Activated CD4-positive, alpha-beta T cell treated with anti-CD3 and anti-CD28 coated beads for 36 hours (primary cell): ENCODE data around the gene PCSK2. TPM values are rescaled to one million over a fixed set of nuclear protein-coding genes. Genes with fewer than 3 reads are reported as not detected.

ENCODE experiments used
- ATAC-seq: fragments of 200-7000 bp; cut with Tn5 transposase; one replicate; pipeline ENCODE4 v1.10.0; 2021; ENCODE audit warnings: mild to moderate bottlenecking, moderate library complexity
- CTCF ChIA-PET: fragments of 350-600 bp; sonication (Branson Sonifier 250); formaldehyde crosslinking; loops from one replicate; lab custom pipeline; 2021; ENCODE audit warnings: antibody characterized with exemption; lab: Charles Lee
- POLR2A ChIA-PET: fragments of 350-600 bp; sonication (Branson Sonifier 250); formaldehyde crosslinking; loops from one replicate; lab custom pipeline; 2021; ENCODE audit warnings: antibody characterized with exemption, inconsistent platforms; lab: Charles Lee
- DNase-seq: peaks from one replicate; pipeline ENCODE4 v3.0.0-alpha.2; 2020
- H3K27ac Mint-ChIP-seq: one replicate; pipeline ENCODE4 v1.8.0; 2021; ENCODE audit warnings: mixed read lengths
- H3K27me3 Mint-ChIP-seq: one replicate; pipeline ENCODE4 v1.8.0; 2021; ENCODE audit warnings: mixed read lengths
- H3K36me3 Mint-ChIP-seq: one replicate; pipeline ENCODE4 v1.8.0; 2021; ENCODE audit warnings: low read depth, mixed read lengths
- H3K4me1 Mint-ChIP-seq: one replicate; pipeline ENCODE4 v1.8.0; 2021; ENCODE audit warnings: mixed read lengths
- H3K4me3 Mint-ChIP-seq: one replicate; pipeline ENCODE4 v1.8.0; 2021; ENCODE audit warnings: mild to moderate bottlenecking, moderate library complexity, mixed read lengths
- H3K9me3 Mint-ChIP-seq: one replicate; pipeline ENCODE4 v1.8.0; 2021; ENCODE audit warnings: low read depth, mixed read lengths
- intact Hi-C, 2 experiments: fragments of 100-400 bp; cut with DNase I in 1 of 2; cut with micrococcal nuclease in 1 of 2; formaldehyde crosslinking; loops; one replicate each; pipeline versions ENCODE4 v1.14.2 to v1.15.1; 2022 to 2024; cut with DNase I, micrococcal nuclease
- total RNA-seq, 2 experiments: library from RNA; stranded (reverse); gene quantifications; one replicate each; pipeline ENCODE4 v1.2.3, GENCODE V29; 2021

Gene PCSK2
- total RNA-seq, 2 experiments from 2014 or later, result not detected

GRCh38 chr20:17314264-17314663 is 87.4 kb downstream of the PCSK2 start:
- no peaks in the 10 kb centered on the region for H3K9me3 Mint-ChIP-seq
- no peak overlapping the region for H3K4me3 Mint-ChIP-seq
- H3K36me3 Mint-ChIP-seq, result no peaks in the 10 kb centered on the region
- CTCF ChIA-PET, result interaction anchor here (0.8 kb wide), 1 partner anchor 18 kb away, joined by 4 read pairs; no protein-coding TSS in a partner anchor
- ATAC-seq, result no peak
- peaks cover 35% of the 10 kb centered on the region for H3K27me3 Mint-ChIP-seq
- DNase-seq, result no peak
- no peak overlapping the region for H3K27ac Mint-ChIP-seq
- POLR2A ChIA-PET, result no interaction called here
- intact Hi-C loops, result no loop called here
- H3K4me1 Mint-ChIP-seq, result no peaks in the 10 kb centered on the region

GRCh38 chr20:17315407-17316231 is 88.8 kb downstream of the PCSK2 start:
- H3K27me3 Mint-ChIP-seq, result peaks cover 31% of the 10 kb centered on the region
- no peak overlapping the region for H3K4me3 Mint-ChIP-seq
- no peaks in the 10 kb centered on the region for H3K4me1 Mint-ChIP-seq
- ATAC-seq, result no peak
- ChIA-PET POLR2A (no interaction called here), CTCF (no interaction called here)
- no peaks in the 10 kb centered on the region for H3K36me3 Mint-ChIP-seq
- H3K9me3 Mint-ChIP-seq, result no peaks in the 10 kb centered on the region
- DNase-seq, result no peak
- H3K27ac Mint-ChIP-seq, result no peak overlapping the region
- intact Hi-C loops, result no loop called here

- ChIA-PET CTCF (no interaction called here), POLR2A (no interaction called here)
- no peak overlapping the region for H3K4me3 Mint-ChIP-seq
- peaks cover 34% of the 10 kb centered on the region for H3K27me3 Mint-ChIP-seq
- no peaks in the 10 kb centered on the region for H3K36me3 Mint-ChIP-seq
- no peak for DNase-seq
- intact Hi-C loops, result no loop called here
- no peak for ATAC-seq
- no peaks in the 10 kb centered on the region for H3K4me1 Mint-ChIP-seq
- H3K27ac Mint-ChIP-seq, result no peak overlapping the region
- H3K9me3 Mint-ChIP-seq, result no peaks in the 10 kb centered on the region
Observed at GRCh38 chr20:17316316-17317038, 89.6 kb downstream of the PCSK2 start.

- Mint-ChIP-seq H3K4me1 (no peaks in the 10 kb centered on the region), H3K27ac (no peak overlapping the region), H3K4me3 (no peak overlapping the region), H3K9me3 (no peaks in the 10 kb centered on the region), H3K27me3 (peaks cover 34% of the 10 kb centered on the region), H3K36me3 (no peaks in the 10 kb centered on the region)
- DNase-seq (no peak), ATAC-seq (no peak)
- intact Hi-C loops, result no loop called here
- CTCF ChIA-PET, result no interaction called here
- POLR2A ChIA-PET, result no interaction called here
Observed at GRCh38 chr20:17317341-17317740, 90.5 kb downstream of the PCSK2 start.

- Mint-ChIP-seq H3K9me3 (peaks cover 1% of the 10 kb centered on the region), H3K4me1 (no peaks in the 10 kb centered on the region), H3K36me3 (no peaks in the 10 kb centered on the region), H3K27ac (no peak overlapping the region), H3K4me3 (no peak overlapping the region), H3K27me3 (peaks cover 19% of the 10 kb centered on the region)
- CTCF ChIA-PET, result no interaction called here
- DNase-seq (no peak), ATAC-seq (no peak)
- POLR2A ChIA-PET, result no interaction called here
- intact Hi-C loops, result no loop called here
Observed at GRCh38 chr20:17320456-17320855, 93.6 kb downstream of the PCSK2 start.

GRCh38 chr20:17326096-17326495 is 99.3 kb downstream of the PCSK2 start:
- ATAC-seq, result no peak
- H3K4me1 Mint-ChIP-seq, result no peaks in the 10 kb centered on the region
- ChIA-PET POLR2A (no interaction called here), CTCF (interaction anchor here (0.6 kb wide), 1 partner anchor 1862 kb away, joined by 3 read pairs; no protein-coding TSS in a partner anchor)
- no peak overlapping the region for H3K27ac Mint-ChIP-seq
- H3K9me3 Mint-ChIP-seq, result peaks cover 1% of the 10 kb centered on the region
- H3K36me3 Mint-ChIP-seq, result no peaks in the 10 kb centered on the region
- no peak for DNase-seq
- peaks cover 17% of the 10 kb centered on the region for H3K27me3 Mint-ChIP-seq
- intact Hi-C loops, result no loop called here
- no peak overlapping the region for H3K4me3 Mint-ChIP-seq

GRCh38 chr20:17327185-17328148 is 100.6 kb downstream of the PCSK2 start:
- H3K27me3 Mint-ChIP-seq, result peaks cover 15% of the 10 kb centered on the region
- H3K27ac Mint-ChIP-seq, result no peak overlapping the region
- no peak overlapping the region for H3K4me3 Mint-ChIP-seq
- ChIA-PET POLR2A (no interaction called here), CTCF (no interaction called here)
- no peaks in the 10 kb centered on the region for H3K36me3 Mint-ChIP-seq
- ATAC-seq (no peak), DNase-seq (no peak)
- no peaks in the 10 kb centered on the region for H3K4me1 Mint-ChIP-seq
- H3K9me3 Mint-ChIP-seq, result peaks cover 1% of the 10 kb centered on the region
- intact Hi-C loops, result no loop called here

- ChIA-PET CTCF (no interaction called here), POLR2A (no interaction called here)
- H3K9me3 Mint-ChIP-seq, result no peaks in the 10 kb centered on the region
- DNase-seq (no peak), ATAC-seq (no peak)
- no peaks in the 10 kb centered on the region for H3K4me1 Mint-ChIP-seq
- intact Hi-C loops, result no loop called here
- no peak overlapping the region for H3K4me3 Mint-ChIP-seq
- H3K36me3 Mint-ChIP-seq, result no peaks in the 10 kb centered on the region
- no peak overlapping the region for H3K27ac Mint-ChIP-seq
- H3K27me3 Mint-ChIP-seq, result peaks cover 2% of the 10 kb centered on the region
Observed at GRCh38 chr20:17334932-17335331, 108.1 kb downstream of the PCSK2 start.

- H3K9me3 Mint-ChIP-seq, result no peaks in the 10 kb centered on the region
Observed at GRCh38 chr20:17339000-17339399, 112.2 kb downstream of the PCSK2 start.

GRCh38 chr20:17343091-17343490 is 116.3 kb downstream of the PCSK2 start:
- no peak for ATAC-seq
- no peaks in the 10 kb centered on the region for H3K36me3 Mint-ChIP-seq
- DNase-seq, result no peak
- H3K9me3 Mint-ChIP-seq, result no peaks in the 10 kb centered on the region
- ChIA-PET POLR2A (no interaction called here), CTCF (interaction anchor here (0.6 kb wide), 1 partner anchor 30 kb away, joined by 3 read pairs; no protein-coding TSS in a partner anchor)
- peaks cover 5% of the 10 kb centered on the region for H3K27me3 Mint-ChIP-seq
- intact Hi-C loops, result no loop called here
- H3K4me3 Mint-ChIP-seq, result no peak overlapping the region
- no peaks in the 10 kb centered on the region for H3K4me1 Mint-ChIP-seq
- H3K27ac Mint-ChIP-seq, result no peak overlapping the region

More at GRCh38 chr20:17339000-17339399, 112.2 kb downstream of the PCSK2 start:
- ATAC-seq (no peak), DNase-seq (no peak)
- H3K36me3 Mint-ChIP-seq, result no peaks in the 10 kb centered on the region
- no peaks in the 10 kb centered on the region for H3K4me1 Mint-ChIP-seq
- H3K27me3 Mint-ChIP-seq, result peaks cover 2% of the 10 kb centered on the region
- intact Hi-C loops, result no loop called here
- POLR2A ChIA-PET, result no interaction called here
- CTCF ChIA-PET, result no interaction called here
- H3K4me3 Mint-ChIP-seq, result no peak overlapping the region
- H3K27ac Mint-ChIP-seq, result no peak overlapping the region
